IPS DF 19.7 (cell line): ENCODE measurements around the gene BACH2.
"Not testable (repeated sequence)": the region's sequence is repeated elsewhere in the genome, so short reads cannot be mapped to it uniquely, and the experiment has no call there.

Experiments used
- DNase-seq: peaks from one replicate; pipeline ENCODE4 v3.0.0-alpha.2; 2013; ENCODE audit warnings: low read depth, low spot score

The BACH2 gene

DNA sequence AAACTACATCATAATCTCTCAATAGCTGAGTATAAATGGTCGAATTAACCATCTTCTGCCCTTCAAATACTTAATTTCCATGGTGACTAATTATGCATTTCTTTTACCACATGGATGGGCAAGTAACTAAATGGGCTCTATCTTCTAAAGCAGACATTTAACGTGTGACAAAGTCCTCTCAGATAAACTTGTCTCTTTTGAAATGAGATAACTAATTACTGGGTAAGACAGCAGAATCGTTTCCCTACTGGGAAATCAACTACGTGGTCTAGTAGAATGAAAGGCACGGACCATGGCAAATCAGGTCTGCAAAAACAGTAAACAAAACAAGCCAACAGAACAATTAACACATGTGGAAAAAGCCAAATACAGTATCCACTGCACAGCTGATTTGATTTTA is 137.7 kb downstream of the BACH2 start:
- no peak for DNase-seq

DNA sequence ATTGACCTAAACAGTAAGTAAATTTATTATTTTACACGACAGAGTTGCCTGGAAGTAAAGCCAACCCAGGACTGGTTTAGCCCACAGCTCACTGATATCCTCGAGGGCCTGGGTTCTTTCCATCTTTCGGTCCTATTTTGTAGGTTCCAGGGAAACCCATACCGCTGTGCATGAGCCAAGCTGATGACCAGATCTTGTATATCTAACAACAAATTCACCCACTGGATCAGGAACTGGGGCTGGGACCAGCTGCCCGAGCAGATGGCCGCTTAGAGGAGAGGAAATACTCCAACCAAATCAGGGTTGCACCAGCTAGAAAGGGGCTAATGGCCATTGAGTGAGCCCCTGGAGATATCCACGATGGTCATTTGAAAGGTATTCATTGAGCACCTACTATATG is 139.2 kb downstream of the BACH2 start:
- no peak for DNase-seq

- no peak for DNase-seq
These were observed 139.8 kb downstream of the BACH2 start for GRCh38 chr6:90156861-90157260.

DNA sequence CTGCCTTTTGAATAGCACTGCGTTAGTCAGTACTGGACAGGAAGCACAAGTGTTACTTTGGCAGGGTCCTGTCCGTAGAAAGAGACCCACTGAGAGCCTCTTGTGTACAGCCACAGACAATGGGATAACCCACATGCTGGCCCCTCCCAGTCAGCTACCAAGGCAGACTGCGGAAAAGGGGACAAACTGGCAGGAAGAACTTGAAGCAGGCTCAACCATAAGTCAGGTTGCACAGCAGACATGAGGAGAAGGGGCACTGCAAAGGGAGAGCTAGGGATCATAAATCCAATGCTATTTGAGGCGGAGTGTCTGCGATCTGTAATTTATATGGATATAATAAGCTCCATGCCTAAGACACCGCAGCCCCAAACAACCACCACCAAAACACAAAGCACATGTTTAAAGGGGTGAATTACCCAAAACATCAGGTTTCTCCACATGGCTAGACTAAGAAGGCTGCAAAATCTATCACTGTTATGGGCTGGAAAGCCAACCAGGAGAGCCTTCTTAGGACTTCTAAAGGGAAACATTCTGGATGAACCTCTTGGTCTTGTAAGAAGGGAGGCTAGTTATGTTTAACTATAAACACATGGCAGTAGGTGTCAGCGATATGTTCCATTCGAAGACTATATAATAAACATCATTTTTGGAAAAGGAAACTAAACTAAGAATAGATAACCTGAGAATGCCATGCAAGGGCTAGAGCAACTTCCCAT is 141.7 kb downstream of the BACH2 start:
- DNase-seq: no peak

DNA sequence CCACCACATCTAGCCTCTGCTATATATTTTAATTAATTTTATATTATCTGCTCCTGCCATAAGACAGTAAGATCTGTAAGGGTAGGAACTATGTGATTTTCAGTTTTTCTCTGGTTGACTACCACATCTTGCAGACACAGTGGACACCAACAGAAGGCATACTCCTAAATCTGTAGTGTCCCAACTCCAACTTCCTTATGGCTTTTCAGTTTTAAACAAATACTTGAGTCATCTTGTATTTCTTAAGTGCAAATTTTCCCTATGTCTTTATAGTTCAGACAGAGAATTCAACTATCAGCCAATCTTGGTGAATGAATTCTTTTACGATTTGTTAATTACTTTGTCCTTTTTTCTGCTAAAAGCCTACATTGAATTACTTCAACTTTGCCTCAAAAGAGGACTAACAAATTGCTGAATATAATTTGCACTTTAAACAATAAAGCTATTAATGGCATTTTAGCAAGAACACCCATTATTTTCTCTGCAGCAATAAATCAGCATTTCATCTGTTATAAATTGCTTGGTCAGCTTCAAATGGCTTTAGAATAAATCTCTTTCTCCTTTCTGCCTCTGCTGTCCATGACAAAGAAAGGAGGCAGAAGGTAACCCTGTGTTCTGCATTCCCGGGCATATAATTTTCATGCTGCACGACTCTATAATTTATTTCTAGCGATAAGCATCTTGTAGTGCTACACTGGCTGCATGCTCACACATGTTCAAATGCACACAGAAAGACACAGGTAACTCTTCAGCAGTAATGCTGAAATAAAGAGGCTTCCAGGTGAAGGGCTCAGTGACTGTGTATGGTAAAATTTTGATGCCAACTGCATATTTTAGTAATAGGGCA is 144.8 kb downstream of the BACH2 start:
- no peak for DNase-seq

GRCh38 chr6:90149280-90149679 is 147.4 kb downstream of the BACH2 start:
- no peak for DNase-seq

DNA sequence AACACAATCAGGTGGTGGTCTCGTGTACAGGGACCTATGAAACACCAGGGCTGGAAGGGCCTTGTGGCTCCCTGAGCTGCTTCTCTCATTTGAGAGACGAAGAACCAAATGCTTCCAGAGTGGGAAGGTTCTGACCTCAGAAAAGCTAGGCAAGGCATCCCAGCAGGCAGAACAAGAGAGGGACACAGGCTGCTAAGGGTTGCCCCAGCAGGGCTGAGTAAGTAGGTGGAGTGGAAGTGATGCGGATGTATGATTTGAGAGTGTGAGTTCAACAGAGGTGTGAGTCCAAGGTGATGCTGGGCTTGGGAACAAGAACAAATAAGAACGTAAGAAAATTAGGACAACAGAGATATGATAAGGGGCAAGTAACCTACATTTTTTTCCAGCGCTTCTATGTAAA is 147.8 kb downstream of the BACH2 start:
- DNase-seq: no peak

DNA sequence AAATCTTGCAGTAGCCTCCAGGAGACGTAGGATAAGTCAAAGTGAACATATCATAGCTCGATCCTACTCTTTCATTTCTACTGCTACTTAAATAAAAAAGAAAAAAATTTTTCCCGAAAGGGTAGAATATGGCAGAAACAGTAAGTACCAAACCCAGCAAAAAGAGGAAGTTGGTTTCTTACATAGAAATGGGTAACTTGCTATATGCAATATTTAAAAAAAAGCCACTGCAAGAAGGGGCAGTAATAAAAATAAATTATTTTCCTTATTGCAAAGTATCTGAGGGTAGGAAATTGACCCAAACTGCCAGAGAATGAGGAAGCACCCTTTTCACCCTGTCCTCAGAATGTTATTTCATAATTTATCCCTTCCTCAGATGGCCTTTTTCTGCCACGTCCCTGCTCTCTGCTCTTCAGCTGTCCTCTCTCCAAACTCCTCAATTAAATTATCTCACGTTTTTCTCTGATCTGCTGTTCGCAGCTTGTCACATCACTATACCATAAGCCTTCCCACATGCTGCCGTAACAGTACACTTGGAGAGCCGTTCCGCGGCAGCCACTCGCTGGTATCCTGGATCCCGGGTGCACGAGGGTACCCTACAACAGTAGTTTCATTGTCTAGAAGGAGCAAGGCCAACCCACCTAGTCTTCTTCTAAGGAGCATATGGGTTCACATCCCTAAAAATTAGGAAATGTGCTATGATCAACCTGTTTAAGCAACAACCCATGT is 149.6 kb downstream of the BACH2 start:
- DNase-seq: no peak

- DNase-seq: no peak
These were observed 150.6 kb downstream of the BACH2 start for GRCh38 chr6:90146024-90146423.

GRCh38 chr6:90144928-90145555 is 151.6 kb downstream of the BACH2 start:
- DNase-seq: no peak

GRCh38 chr6:90144396-90144795 is 152.2 kb downstream of the BACH2 start:
- DNase-seq: no peak

DNA sequence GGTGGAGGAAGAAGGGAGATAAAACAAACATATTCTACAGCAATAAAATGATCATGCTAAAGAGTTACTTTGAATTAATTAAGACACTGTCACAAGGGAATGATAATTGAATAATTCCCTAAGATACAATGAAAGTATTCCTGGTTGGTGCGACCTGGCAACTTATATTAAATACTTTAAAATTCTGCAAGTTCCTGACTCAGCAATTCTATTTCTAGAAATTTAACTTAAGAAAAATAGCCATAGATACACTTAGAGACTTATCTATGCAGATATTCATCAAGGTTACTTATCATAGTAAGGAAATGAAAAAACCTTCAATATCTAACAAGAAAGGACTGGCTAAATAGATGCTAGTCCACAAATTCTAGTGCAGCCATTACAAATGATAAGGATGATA is 156.0 kb downstream of the BACH2 start:
- no peak for DNase-seq

GRCh38 chr6:90139272-90139817 is 157.3 kb downstream of the BACH2 start:
- no peak for DNase-seq

GRCh38 chr6:90136837-90137568 is 159.6 kb downstream of the BACH2 start:
- no peak for DNase-seq

DNA sequence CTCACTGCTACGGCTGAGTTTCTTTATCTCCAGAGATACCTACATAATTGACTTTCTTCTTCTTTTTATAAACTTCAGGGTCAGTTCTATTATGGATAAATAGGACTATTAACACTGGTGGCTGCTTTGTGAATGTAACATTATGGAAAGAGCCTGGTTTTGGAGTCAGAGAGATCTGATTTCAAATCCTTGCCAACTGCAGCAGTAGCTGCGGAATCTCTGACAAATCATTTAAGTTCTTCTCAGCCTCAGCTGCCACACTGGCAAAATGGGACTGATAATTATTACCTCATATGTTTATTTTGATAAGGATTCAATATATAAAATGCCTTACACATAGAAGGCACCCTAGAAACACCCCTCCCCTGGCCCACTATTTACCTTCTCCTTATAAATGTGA is 160.5 kb downstream of the BACH2 start:
- DNase-seq: no peak

- DNase-seq: no peak
These were observed 161.0 kb downstream of the BACH2 start for GRCh38 chr6:90135667-90136066.

DNA sequence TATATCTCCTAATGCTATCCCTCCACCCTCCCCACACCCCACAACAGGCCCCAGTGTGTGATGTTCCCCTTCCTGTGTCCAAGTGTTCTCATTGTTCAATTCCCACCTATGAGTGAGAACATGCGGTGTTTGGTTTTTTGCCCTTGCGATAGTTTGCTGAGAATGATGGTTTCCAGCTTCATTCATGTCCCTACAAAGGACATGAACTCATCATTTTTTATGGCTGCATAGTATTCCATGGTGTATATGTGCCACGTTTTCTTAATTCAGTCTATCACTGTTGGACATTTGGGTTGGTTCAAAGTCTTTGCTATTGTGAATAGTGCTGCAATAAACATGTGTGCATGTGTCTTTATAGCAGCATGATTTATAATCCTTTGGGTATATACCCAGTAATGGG is 163.0 kb downstream of the BACH2 start:
- not testable (repeated sequence) for DNase-seq

GRCh38 chr6:90131614-90132423 is 164.8 kb downstream of the BACH2 start:
- DNase-seq: no peak

GRCh38 chr6:90131125-90131524 is 165.5 kb downstream of the BACH2 start:
- DNase-seq: no peak

- not testable (repeated sequence) for DNase-seq
These were observed 168.0 kb downstream of the BACH2 start for GRCh38 chr6:90128687-90129086.
